ENCODE measurements around the gene AGPAT4.
"Not testable (repeated sequence)": the region's sequence is repeated elsewhere in the genome, so short reads cannot be mapped to it uniquely, and the experiment has no call there.

Gene AGPAT4

DNA sequence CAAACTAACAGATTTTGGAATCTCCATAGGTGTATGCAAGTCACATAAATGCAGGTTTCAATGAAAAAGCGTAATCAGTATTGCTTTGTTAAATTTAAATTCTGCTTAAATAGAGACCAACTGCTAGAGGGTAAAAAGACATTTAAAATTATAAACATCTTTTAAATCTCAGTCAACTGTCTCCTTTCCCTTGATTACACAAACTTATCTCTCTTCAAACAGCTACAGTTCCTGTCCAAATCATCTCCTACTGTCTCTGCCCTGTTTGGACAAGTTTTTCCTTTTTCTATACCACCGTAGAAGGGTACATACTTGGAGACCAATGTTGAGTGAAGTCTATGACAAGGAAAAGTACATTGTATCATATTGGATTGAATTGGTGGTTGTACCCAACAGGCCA lies 43.5 kb downstream of the AGPAT4 start:
- peaks cover 3% of the 10 kb centered on the region for H3K9me3 Mint-ChIP-seq
- H3K4me1 Mint-ChIP-seq: peaks cover 11% of the 10 kb centered on the region
- no peak for ATAC-seq
- no peaks in the 10 kb centered on the region for H3K27me3 Mint-ChIP-seq
- H3K36me3 Mint-ChIP-seq: peaks cover 5% of the 10 kb centered on the region
- H3K4me3 Mint-ChIP-seq: no peak overlapping the region
- no peak overlapping the region for H3K27ac Mint-ChIP-seq

DNA sequence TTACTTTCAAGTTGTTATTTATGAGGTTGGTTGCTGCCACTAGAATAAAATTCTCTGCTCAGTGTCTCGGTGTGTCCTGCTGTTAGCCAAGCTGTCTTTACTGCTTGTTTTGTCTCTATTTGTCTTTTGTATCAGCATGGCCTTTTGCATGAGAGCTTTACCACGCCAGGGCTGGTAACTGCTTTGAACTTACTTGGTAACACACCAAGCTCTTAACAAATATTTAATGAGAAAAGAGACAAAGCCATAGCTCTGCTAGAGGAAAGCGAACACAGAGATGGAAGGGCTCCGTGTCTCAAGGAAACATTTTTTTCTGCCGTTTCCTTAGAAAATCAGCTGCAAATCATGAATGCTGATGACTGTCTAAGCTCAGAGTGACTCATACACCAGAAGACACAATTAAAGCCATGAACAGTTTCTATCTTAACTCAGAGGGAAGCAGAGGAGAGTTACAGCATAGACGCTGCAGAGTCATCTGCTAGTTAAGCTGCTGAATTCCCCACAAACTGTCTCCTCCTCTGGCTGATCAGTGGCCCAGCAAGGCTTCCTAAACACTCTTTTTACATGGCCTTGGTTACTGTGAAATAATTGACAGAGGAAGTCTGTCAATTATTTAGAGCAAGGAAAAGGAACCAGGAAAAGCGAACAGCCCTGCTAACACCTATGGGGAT lies 44.8 kb downstream of the AGPAT4 start:
- Mint-ChIP-seq H3K36me3 (peaks cover 12% of the 10 kb centered on the region), H3K4me3 (no peak overlapping the region), H3K9me3 (peaks cover 7% of the 10 kb centered on the region), H3K4me1 (peaks cover 9% of the 10 kb centered on the region), H3K27me3 (no peaks in the 10 kb centered on the region), H3K27ac (no peak overlapping the region)
- peak; percentile 32 for ATAC-seq

DNA sequence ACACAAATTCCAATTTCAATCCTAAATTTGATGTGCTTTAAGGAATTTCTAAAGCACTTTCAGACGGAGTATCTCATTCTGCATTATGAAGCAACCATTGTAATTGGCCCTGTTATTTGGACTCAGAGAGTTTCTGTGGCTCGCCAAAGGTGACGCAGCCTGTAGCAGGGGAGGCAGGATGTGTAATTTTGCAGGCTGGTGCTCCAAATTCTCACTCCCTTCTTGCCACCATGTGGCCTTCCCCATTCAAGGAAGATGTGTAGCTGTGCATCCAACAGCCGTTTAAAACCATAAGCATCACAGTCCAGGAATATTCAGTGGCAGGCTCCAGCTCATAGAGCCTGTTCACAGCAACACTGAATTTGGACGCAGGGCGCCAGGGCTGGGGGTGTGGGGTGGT lies 45.8 kb downstream of the AGPAT4 start:
- H3K36me3 Mint-ChIP-seq: peaks cover 12% of the 10 kb centered on the region
- peaks cover 9% of the 10 kb centered on the region for H3K4me1 Mint-ChIP-seq
- no peaks in the 10 kb centered on the region for H3K27me3 Mint-ChIP-seq
- peaks cover 7% of the 10 kb centered on the region for H3K9me3 Mint-ChIP-seq
- no peak overlapping the region for H3K27ac Mint-ChIP-seq
- H3K4me3 Mint-ChIP-seq: no peak overlapping the region
- no peak for ATAC-seq

DNA sequence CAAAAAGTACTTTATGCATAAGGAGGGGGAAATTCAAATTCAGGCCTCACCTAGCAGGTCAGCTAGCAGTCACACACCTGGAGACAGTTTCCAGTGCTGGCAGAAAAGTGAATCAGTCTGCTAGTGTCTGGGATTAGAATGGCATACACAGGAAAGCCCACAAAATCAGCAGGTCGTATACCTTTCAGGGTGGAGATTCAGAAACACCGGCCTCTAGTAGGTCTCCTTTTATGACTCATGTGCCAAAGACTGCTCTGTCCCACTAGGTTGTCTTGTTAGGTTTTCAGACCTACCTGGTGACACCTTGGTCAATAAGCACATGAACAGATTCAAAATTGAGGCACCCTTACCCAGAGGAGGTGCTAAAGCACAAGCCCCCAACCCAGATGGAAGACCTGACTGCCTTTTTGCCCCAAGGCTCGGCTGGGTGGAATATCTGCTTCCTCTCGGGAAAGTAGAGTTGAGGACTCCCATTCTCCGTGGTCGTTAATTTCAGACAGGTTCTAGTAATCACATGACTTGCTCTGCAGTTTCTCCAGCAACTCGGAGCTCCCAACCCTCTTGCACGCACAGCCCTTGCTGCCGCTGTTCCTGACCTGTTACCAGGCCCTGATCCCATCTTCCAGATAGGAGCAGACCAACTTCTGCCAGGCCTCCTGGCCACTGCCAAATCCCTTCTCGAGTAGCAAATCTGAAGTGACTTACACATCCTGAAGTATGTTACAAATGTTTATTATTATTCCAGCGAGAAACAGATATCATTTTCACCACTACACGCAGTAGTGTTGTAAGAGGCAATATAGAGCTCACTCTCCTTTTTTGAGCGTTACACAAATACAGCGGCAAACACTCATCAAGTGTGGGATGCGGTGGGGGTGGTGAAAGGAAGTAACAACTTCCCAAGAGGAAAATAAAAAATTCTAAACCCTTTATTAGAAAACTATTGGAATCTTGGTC lies 46.6 kb downstream of the AGPAT4 start:
- peaks cover 4% of the 10 kb centered on the region for H3K9me3 Mint-ChIP-seq
- ATAC-seq: no peak
- H3K27ac Mint-ChIP-seq: no peak overlapping the region
- peaks cover 12% of the 10 kb centered on the region for H3K36me3 Mint-ChIP-seq
- H3K27me3 Mint-ChIP-seq: no peaks in the 10 kb centered on the region
- H3K4me3 Mint-ChIP-seq: no peak overlapping the region
- H3K4me1 Mint-ChIP-seq: peaks cover 9% of the 10 kb centered on the region

DNA sequence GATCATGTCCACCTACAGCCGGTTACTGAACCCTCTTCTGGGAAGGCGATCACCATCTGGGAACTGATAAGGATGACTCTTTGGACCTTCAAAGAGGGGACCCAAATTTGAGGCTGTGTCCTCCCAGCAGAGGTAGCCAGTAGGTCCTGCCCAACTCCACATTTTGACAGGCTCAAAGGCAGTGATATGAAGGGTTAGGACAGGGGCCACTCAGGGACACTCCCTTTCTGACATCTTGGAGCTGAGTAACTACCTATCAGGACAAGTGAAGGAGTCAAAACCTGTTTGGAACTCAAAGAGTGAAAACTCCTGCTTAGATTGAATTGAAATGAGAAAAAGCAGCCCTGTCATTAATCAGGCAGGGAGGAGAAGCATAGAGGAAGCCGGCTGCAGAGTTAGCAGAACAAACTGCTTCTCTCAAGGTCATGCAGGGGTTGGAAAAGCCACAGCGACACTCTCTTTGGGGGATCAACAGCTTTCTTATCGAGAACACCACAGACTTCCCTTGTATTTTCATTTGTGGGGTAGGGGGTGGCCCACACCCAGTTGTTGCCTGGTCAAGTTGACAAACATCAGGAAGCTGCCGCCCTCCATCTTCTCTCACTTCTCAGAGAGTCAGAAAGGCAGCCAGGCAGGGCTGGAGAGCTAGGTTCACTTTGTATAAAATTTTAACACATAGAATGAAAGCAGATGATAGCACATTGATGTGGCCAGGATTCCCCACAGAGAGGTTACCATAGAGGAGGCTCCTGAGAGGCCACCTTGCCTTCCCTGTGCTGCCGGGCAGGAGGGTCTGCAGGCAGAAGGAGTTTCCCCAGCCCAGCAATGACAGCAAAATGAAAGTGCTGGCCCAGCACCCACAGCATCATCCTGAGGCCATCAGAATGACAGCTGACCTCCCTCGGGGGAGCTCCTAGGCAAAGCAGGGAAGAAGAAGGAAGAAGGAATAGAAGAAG lies 47.6 kb downstream of the AGPAT4 start:
- Mint-ChIP-seq H3K4me1 (peaks cover 9% of the 10 kb centered on the region), H3K36me3 (peaks cover 12% of the 10 kb centered on the region), H3K9me3 (peaks cover 4% of the 10 kb centered on the region), H3K4me3 (no peak overlapping the region), H3K27ac (peak overlapping the region; percentile 26), H3K27me3 (no peaks in the 10 kb centered on the region)
- peak; percentile 52 for ATAC-seq

DNA sequence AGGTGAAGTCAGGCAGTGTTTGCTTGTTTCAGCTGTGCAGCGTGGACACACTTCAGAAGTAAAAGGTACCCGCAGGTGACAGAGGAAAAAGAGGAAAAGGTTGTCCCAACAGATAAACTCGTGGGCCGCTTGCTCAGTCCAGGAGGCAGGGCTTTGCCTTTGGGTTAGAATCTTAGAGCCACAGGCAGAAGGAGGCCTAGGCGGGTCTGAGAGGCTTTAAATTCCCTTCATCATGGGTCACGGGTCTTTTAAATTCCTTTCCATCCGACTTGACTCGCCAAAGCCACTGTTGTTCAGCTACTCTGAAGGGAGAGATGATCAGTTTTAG lies 48.2 kb downstream of the AGPAT4 start:
- Mint-ChIP-seq H3K9me3 (peaks cover 4% of the 10 kb centered on the region), H3K4me1 (peaks cover 9% of the 10 kb centered on the region), H3K27ac (no peak overlapping the region), H3K4me3 (no peak overlapping the region), H3K36me3 (peaks cover 12% of the 10 kb centered on the region), H3K27me3 (no peaks in the 10 kb centered on the region)
- ATAC-seq: no peak

DNA sequence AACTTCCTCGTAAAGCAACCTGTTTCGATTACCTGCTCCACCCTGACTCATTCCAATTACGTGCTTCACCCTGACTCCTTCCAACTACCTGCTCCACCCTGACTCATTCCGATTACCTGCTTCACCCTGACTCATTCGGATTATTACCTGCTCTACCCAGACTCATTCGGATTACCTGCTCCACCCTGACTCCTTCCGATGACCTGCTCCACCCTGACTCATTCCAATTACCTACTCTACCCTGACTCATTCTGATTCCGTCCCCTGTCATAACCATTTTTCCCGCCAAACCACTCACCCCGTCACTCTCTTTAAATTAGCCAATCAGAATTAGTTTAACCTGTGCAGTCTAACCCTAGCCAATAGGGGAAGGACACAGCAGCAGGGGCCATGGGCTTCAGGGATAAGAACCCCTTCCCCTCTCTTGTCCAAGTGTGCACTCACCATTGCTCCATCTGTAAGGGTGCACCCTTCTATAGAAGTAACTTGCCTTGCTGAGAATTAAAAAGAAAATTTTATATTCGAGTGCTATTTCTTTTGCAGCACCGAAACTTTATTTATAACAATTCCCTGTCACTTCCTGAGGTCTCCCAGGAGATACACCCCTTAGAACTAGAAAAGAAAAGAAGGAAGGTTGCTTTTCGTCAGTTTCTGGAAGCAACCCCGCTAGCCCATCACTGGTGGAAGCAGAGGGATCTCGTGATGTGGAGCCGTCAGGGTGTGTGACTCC lies 48.7 kb downstream of the AGPAT4 start:
- ATAC-seq, H3K9me3 Mint-ChIP-seq, H3K27ac Mint-ChIP-seq, H3K4me1 Mint-ChIP-seq, H3K4me3 Mint-ChIP-seq, H3K27me3 Mint-ChIP-seq: not testable (repeated sequence)
- peaks cover 12% of the 10 kb centered on the region for H3K36me3 Mint-ChIP-seq

DNA sequence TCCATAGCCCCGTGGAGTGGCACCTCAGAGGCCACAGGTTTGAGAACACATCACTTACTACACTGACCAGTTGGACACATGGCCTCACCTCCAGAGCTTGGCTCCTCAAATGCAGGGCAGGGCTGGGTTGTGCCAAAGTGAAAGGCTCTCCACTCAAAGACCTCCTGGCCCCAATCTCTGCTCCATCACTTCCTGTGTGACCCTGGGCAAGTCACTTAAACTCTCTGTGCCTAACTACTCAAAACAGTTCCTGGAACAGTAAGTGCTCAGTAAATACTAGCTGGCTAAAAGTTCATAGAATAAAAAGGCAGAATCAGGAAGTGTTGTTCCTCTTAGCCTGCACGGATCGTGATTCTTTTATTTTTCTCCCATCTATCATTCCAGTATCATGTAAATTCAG lies 50.2 kb downstream of the AGPAT4 start:
- no peak overlapping the region for H3K4me3 Mint-ChIP-seq
- no peak overlapping the region for H3K27ac Mint-ChIP-seq
- H3K4me1 Mint-ChIP-seq: peaks cover 9% of the 10 kb centered on the region

DNA sequence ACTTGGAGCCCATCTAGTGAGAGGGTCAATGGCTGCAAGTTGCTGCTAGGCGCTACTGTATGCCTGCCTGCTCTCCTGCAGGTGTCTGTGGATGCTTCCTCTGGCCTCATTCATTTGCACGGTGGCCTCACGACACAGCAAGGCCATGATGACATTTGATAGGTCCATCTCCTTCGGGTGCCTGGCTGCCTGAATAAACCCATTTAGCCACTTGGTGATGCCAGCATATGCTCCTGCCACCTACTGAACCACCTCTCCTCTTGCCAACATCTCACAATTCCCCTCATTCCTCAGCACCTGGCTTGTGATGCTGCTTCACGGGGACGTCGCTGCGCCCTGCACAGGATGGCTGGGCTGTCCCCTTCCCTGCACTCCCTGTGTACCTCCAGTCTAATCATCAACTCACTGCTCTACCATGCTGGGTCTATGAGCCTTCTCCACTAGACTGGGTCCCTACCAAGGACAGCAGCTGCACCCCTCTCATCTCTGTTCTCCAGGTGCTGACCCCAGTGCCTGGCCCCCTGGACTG lies 51.1 kb downstream of the AGPAT4 start:
- Mint-ChIP-seq H3K9me3 (peaks cover 4% of the 10 kb centered on the region), H3K4me1 (peaks cover 9% of the 10 kb centered on the region), H3K27me3 (no peaks in the 10 kb centered on the region), H3K27ac (no peak overlapping the region), H3K4me3 (no peak overlapping the region), H3K36me3 (peaks cover 7% of the 10 kb centered on the region)
- ATAC-seq: no peak

More for the DNA sequence above, 50.2 kb downstream of the AGPAT4 start:
- no peaks in the 10 kb centered on the region for H3K27me3 Mint-ChIP-seq
- no peak for ATAC-seq
- H3K9me3 Mint-ChIP-seq: peaks cover 4% of the 10 kb centered on the region
- H3K36me3 Mint-ChIP-seq: peaks cover 9% of the 10 kb centered on the region

DNA sequence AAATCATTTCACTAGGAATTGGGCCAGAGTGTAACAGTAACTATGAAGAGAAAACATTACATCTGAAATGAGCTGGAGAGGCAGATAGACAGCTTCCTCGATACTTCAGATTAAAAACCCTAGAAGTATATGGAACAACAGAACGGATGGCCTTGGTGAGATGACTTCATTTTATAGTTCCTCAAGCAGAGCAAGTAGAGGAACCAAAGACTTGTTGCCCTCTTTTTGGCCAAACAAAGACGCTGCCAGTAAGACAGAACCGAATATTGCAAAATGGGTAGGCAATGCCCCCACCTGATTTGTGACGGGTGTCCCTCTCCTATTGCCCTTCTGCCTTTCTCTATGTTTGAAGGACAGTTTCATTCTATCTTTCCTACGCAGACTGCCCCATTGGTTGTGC lies 53.5 kb downstream of the AGPAT4 start:
- Mint-ChIP-seq H3K9me3 (peaks cover 4% of the 10 kb centered on the region), H3K36me3 (peaks cover 12% of the 10 kb centered on the region), H3K4me1 (no peaks in the 10 kb centered on the region), H3K4me3 (no peak overlapping the region), H3K27ac (no peak overlapping the region), H3K27me3 (no peaks in the 10 kb centered on the region)
- ATAC-seq: no peak

DNA sequence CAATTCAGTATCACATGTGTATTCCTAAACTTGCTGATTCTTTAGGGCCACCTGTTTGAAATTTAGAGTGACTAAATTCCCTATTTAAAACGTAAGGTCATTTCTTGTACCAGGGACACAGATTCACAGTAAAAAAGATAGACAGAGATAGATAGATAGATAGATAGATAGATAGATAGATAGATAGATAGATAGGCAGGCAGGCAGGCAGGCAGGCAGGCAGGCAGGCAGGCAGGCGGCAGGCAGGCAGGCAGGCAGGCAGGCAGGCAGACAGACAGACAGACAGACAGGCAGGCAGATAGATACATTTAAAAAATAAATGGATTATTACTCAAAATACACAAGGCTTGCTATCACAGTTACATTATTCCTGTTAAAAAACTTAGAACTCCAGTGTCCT lies 54.2 kb downstream of the AGPAT4 start:
- H3K4me1 Mint-ChIP-seq: no peaks in the 10 kb centered on the region
- no peak overlapping the region for H3K27ac Mint-ChIP-seq
- no peaks in the 10 kb centered on the region for H3K27me3 Mint-ChIP-seq
- no peak for ATAC-seq
- no peaks in the 10 kb centered on the region for H3K9me3 Mint-ChIP-seq
- H3K36me3 Mint-ChIP-seq: peaks cover 6% of the 10 kb centered on the region
- H3K4me3 Mint-ChIP-seq: no peak overlapping the region

DNA sequence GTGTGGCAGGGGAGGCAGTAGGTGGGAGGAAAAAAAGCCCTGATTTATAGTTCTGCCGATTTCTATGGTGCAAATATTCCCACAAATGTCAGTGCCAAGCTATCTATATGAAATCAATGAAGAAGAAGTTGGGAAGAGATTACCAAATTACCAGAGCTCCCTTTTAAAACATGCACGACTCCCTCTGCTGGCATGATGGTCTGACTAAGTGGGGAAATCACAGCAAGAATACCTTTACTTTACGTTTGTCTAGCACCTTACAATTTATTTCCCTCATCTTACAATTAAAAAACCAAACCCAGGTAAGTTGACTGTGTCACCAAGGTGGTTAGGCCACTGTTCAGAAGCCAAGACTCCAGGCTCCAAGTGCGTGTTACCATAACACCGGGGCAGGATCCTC lies 55.6 kb downstream of the AGPAT4 start:
- H3K27ac Mint-ChIP-seq: no peak overlapping the region
- no peaks in the 10 kb centered on the region for H3K27me3 Mint-ChIP-seq
- no peaks in the 10 kb centered on the region for H3K4me1 Mint-ChIP-seq
- no peak overlapping the region for H3K4me3 Mint-ChIP-seq
- no peaks in the 10 kb centered on the region for H3K9me3 Mint-ChIP-seq
- H3K36me3 Mint-ChIP-seq: peaks cover 5% of the 10 kb centered on the region
- ATAC-seq: no peak

DNA sequence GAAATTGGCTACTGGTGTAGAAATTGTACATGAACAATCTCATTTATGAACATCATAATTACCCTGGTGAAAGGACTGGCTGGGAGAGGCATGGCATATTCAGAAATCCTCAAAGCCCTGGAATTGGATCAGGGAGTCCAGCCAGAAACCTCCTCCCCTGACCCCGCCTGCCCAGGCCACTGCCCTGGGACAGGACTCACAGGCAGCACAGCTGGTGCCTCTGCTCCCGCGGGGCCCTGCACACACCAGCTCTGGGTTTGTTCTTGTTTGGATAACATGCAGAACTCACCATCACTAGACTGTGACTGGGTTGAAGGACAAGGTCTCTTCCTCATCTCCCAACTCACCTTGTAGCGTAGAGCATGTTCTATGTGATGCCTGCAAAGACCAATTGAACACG lies 56.2 kb downstream of the AGPAT4 start:
- peaks cover 5% of the 10 kb centered on the region for H3K36me3 Mint-ChIP-seq
- no peaks in the 10 kb centered on the region for H3K4me1 Mint-ChIP-seq
- H3K27me3 Mint-ChIP-seq: no peaks in the 10 kb centered on the region

DNA sequence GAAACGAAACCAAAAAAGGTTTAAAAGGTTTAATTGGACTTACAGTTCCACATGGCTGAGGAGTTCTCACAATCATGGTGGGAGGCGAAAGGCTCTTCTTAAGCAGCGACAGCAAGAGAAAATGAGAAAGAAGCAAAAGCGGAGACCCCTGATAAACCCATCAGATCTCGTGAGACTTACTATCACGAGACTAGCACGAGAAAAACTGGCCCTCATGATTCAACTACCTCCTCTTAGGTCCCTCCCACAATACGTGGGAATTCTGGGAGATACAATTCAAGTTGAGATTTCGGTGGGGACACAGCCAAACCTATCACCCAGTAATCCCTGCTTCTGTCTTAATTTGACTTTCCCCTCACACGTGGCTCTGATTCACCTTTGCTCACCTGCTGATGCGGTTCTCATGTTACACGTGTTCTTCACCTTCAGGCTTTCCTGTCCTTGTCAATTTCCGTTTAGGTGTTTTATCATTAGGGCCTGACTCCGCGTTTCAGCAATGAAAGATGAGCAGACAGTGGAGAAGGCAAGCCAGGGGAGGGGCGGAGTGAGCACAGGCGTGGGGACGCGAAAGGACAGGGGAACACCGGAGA lies 57.1 kb downstream of the AGPAT4 start:
- Mint-ChIP-seq H3K27ac (no peak overlapping the region), H3K4me1 (no peaks in the 10 kb centered on the region), H3K4me3 (no peak overlapping the region), H3K36me3 (peaks cover 5% of the 10 kb centered on the region), H3K27me3 (no peaks in the 10 kb centered on the region), H3K9me3 (no peaks in the 10 kb centered on the region)
- ATAC-seq: no peak

More for the DNA sequence above, 56.2 kb downstream of the AGPAT4 start:
- Mint-ChIP-seq H3K4me3 (no peak overlapping the region), H3K9me3 (no peaks in the 10 kb centered on the region), H3K27ac (no peak overlapping the region)
- ATAC-seq: no peak
